Right cardiac atrium (tissue), 5 donors: ENCODE results near the gene CYP11A1. TPM values are rescaled to one million over a fixed set of nuclear protein-coding genes. Genes with fewer than 3 reads are reported as not detected.

Experiments
- ATAC-seq, 2 donors: fragments of 200-7000 bp; cut with Tn5 transposase; one replicate each; pipeline versions ENCODE4 v1.8.0 to v1.9.1; 2020; ENCODE audit warnings: moderate library complexity in 2 of 2, mild to moderate bottlenecking in 1 of 2
- DNase-seq, 3 donors: peaks; one replicate each; pipeline ENCODE4 v3.0.0-alpha.2; 2020
- H3K27ac ChIP-seq: one replicate; pipeline ENCODE4 v1.5.1; 2013; ENCODE audit warnings: mild to moderate bottlenecking, low read length, control low read depth, moderate library complexity
- H3K27me3 ChIP-seq: one replicate; pipeline ENCODE4 v1.6.1; 2013; ENCODE audit not compliant: control insufficient read depth, insufficient read depth
- H3K4me1 ChIP-seq: one replicate; pipeline ENCODE4 v1.6.1; 2013; ENCODE audit warnings: low read length; ENCODE audit not compliant: control insufficient read depth, insufficient read depth
- H3K4me3 ChIP-seq: one replicate; pipeline ENCODE4 v1.5.1; 2013; ENCODE audit warnings: low read length, control low read depth
- H3K9me3 ChIP-seq: one replicate; pipeline ENCODE4 v1.6.1; 2013; ENCODE audit warnings: low read length; ENCODE audit not compliant: control insufficient read depth
- WGBS: extraction: QIAGEN DNeasy Blood & Tissue Kit; methylation state at CpG from one replicate; pipeline ENCODE4 v1.1.7; 2013; 5-methylcytosine and 5-hydroxymethylcytosine counted together
- intact Hi-C, 4 donors: fragments of 100-400 bp; cut with DNase I; formaldehyde crosslinking; loops; one replicate each; pipeline versions ENCODE4 v1.11.0 to v1.14.0; 2022 to 2023
- polyA plus RNA-seq: library from polyadenylated mRNA; stranded (reverse); fragments of 200-250 nt; gene quantifications from one replicate; pipeline ENCODE4 v1.2.3, GENCODE V29; 2013
- total RNA-seq, 4 donors: library from RNA; stranded (reverse); fragmentation: NEBNext Ultra II Directional; extraction: Animal tissue kit (Norgen Biotek cat#: 25700); gene quantifications; one replicate each; pipeline ENCODE4 v1.2.1, GENCODE V29; 2021
- donor health status: healthy with polysubstance abuse.
- donor health status: DM: no; HTN: yes; CAD: no.
- donor health status: DM: no; HTN: no; CAD: no.
- donor health status: DM: no; HTN: yes; CAD: no; lungs with severe emphysema.
- donor health status: DM: yes; HTN: yes; CAD: no.

The CYP11A1 gene
- total and polyA plus RNA-seq, 5 donors: 0.66 to 1.7 (median 1.1) TPM

- Histone ChIP-seq H3K27ac (peak overlapping the region; percentile 82), H3K9me3 (no peaks in the 10 kb centered on the region), H3K4me1 (peaks cover 7% of the 10 kb centered on the region), H3K27me3 (no peaks in the 10 kb centered on the region), H3K4me3 (no peak overlapping the region)
- ATAC-seq (peak; percentile 77 to 81), DNase-seq (peak; percentile 92 to 95 (median 95))
- intact Hi-C loops: loop anchor here in 1 of 4 donors (10.0 kb wide), 1 partner anchor 353 kb away; no protein-coding TSS in a partner anchor
- WGBS: 34% methylated on average over 8 of the region's 8 CpGs
These were observed 49.5 kb downstream of the CYP11A1 start for GRCh38 chr15:74317820-74318375.

- peak in 2 of 3 donors; percentile 69 to 82 for DNase-seq
- H3K4me3 ChIP-seq: no peak overlapping the region
- no peak overlapping the region for H3K27ac ChIP-seq
- 36% methylated on average over 13 of the region's 13 CpGs for WGBS
- intact Hi-C loops: loop anchor here in 1 of 4 donors (10.0 kb wide), 1 partner anchor 351 kb away; no protein-coding TSS in a partner anchor
- H3K27me3 ChIP-seq: no peaks in the 10 kb centered on the region
- H3K4me1 ChIP-seq: peaks cover 7% of the 10 kb centered on the region
- H3K9me3 ChIP-seq: no peaks in the 10 kb centered on the region
- no peak for ATAC-seq
These were observed 51.3 kb downstream of the CYP11A1 start for GRCh38 chr15:74316141-74316540.

- no peak for DNase-seq
These were observed 51.8 kb downstream of the CYP11A1 start for GRCh38 chr15:74315626-74316025.

GRCh38 chr15:74314795-74315438 lies 52.5 kb downstream of the CYP11A1 start:
- Histone ChIP-seq H3K4me3 (no peak overlapping the region), H3K27me3 (no peaks in the 10 kb centered on the region), H3K4me1 (peaks cover 7% of the 10 kb centered on the region), H3K9me3 (no peaks in the 10 kb centered on the region), H3K27ac (peak overlapping the region; percentile 34)
- ATAC-seq (peak; percentile 5 to 22), DNase-seq (peak; percentile 36 to 65 (median 64))
- intact Hi-C loops: loop anchor here in 1 of 4 donors (10.0 kb wide), 1 partner anchor 350 kb away; no protein-coding TSS in a partner anchor
- 80% methylated on average over 13 of the region's 13 CpGs for WGBS

More at GRCh38 chr15:74315626-74316025, 51.8 kb downstream of the CYP11A1 start:
- Histone ChIP-seq H3K27me3 (no peaks in the 10 kb centered on the region), H3K27ac (no peak overlapping the region), H3K4me1 (peaks cover 7% of the 10 kb centered on the region), H3K9me3 (no peaks in the 10 kb centered on the region), H3K4me3 (no peak overlapping the region)
- ATAC-seq: no peak
- 55% methylated on average over 5 of the region's 5 CpGs for WGBS
- intact Hi-C loops: loop anchor here in 1 of 4 donors (10.0 kb wide), 1 partner anchor 351 kb away; no protein-coding TSS in a partner anchor

DNA sequence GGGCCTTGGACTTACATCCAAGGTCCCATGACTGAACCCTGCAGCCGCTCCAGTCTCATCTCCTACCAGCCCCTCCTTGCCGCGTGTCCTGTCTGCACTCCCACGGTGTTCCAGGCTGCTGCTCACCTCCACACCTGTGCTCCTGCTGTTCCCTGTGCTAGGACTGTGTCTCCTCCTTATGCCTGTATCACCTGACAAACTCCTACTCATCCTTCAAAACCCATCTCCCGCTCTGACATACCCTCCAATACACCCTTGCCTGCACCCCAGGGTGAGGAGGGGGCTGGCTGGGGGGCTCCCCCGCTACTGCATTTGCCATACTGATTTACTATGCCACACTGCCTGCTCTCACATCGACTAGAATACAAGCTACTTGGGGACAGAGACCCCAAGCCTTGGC lies 53.6 kb downstream of the CYP11A1 start:
- H3K27ac ChIP-seq: no peak overlapping the region
- no peak for ATAC-seq
- peak in 1 of 3 donors; percentile 2 for DNase-seq
- H3K27me3 ChIP-seq: no peaks in the 10 kb centered on the region
- H3K4me1 ChIP-seq: peaks cover 3% of the 10 kb centered on the region
- WGBS: 90% methylated on average over 7 of the region's 7 CpGs
- intact Hi-C loops: loop anchor here in 1 of 4 donors (10.0 kb wide), 1 partner anchor 349 kb away; no protein-coding TSS in a partner anchor
- H3K9me3 ChIP-seq: no peaks in the 10 kb centered on the region
- no peak overlapping the region for H3K4me3 ChIP-seq

GRCh38 chr15:74312445-74313007 lies 54.9 kb downstream of the CYP11A1 start:
- WGBS: 79% methylated on average over 9 of the region's 9 CpGs
- intact Hi-C loops: loop anchor here in 1 of 4 donors (10.0 kb wide), 1 partner anchor 348 kb away; no protein-coding TSS in a partner anchor
- Histone ChIP-seq H3K9me3 (no peaks in the 10 kb centered on the region), H3K27ac (no peak overlapping the region), H3K4me3 (no peak overlapping the region), H3K27me3 (no peaks in the 10 kb centered on the region), H3K4me1 (peaks cover 3% of the 10 kb centered on the region)
- no peak for ATAC-seq
- DNase-seq: no peak

GRCh38 chr15:74311734-74312444 lies 55.6 kb downstream of the CYP11A1 start:
- H3K4me3 ChIP-seq: no peak overlapping the region
- DNase-seq (peak in 1 of 3 donors; percentile 51), ATAC-seq (no peak)
- intact Hi-C loops: loop anchor here in 1 of 4 donors (10.0 kb wide), 1 partner anchor 347 kb away; no protein-coding TSS in a partner anchor
- H3K9me3 ChIP-seq: no peaks in the 10 kb centered on the region
- H3K4me1 ChIP-seq: peaks cover 3% of the 10 kb centered on the region
- H3K27me3 ChIP-seq: no peaks in the 10 kb centered on the region
- no peak overlapping the region for H3K27ac ChIP-seq
- 68% methylated on average over 13 of the region's 13 CpGs for WGBS

DNA sequence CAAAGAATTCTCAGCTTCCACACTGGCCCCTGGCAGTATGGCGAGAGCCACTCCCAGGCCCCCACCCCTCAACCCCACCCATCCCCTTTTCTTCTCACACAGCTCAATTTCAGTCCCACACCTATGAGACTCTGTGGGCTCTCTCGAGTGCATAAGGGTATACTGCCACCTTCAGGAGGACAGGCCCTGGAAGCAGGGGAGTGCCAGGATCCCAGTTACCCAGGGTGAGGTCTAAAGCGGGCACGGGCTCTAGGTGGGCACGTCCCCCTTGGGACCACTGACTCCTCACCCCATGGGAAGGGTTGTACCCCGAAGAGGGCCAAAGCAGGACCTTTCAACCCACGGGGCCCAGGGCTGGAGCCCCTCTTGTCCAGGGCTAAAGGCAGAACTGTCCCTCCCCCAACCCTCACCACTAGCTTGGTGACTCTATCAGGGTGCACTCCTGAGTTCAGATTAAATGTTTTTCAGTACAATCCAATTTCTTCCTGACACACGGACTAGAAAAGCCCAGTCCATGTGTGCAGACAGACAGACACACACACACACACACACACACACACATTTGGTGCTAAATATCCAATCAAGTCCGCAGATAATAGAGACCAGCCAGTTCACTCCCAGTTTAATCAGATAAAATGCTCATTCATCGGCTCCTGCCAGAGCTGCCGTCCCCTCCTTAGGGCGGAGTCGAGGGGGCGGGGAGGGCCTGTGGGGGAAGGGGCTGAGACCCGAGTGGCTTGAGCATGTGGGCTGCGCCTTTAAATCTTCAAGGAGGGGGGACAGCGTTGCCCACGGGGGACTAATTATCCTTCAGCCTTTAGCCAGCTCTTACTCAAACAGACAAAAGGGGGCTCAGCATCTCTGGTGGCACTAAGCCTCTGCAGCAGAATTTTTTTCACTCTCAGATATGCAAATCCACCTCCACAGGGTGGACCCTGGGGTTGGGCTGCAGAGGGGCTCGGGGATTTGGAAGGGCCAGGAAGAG lies 59.3 kb downstream of the CYP11A1 start:
- H3K9me3 ChIP-seq: no peaks in the 10 kb centered on the region
- no peaks in the 10 kb centered on the region for H3K4me1 ChIP-seq
- intact Hi-C loops: loop anchor here in 3 of 4 donors (2.0 to 5.0 kb wide), 2 partner anchors 181 kb away; no protein-coding TSS in a partner anchor
- DNase-seq (peak; percentile 51 to 79 (median 75)), ATAC-seq (peak; percentile 84 to 89)
- no peaks in the 10 kb centered on the region for H3K27me3 ChIP-seq
- no peak overlapping the region for H3K4me3 ChIP-seq
- H3K27ac ChIP-seq: no peak overlapping the region
- WGBS: 7% methylated on average over 19 of the region's 19 CpGs

- DNase-seq (peak in 1 of 3 donors; percentile 16), ATAC-seq (no peak)
- intact Hi-C loops: loop anchor here in 3 of 4 donors (2.0 to 5.0 kb wide), 2 partner anchors 179 to 180 kb away; no protein-coding TSS in a partner anchor
- no peak overlapping the region for H3K4me3 ChIP-seq
- no peaks in the 10 kb centered on the region for H3K9me3 ChIP-seq
- no peaks in the 10 kb centered on the region for H3K27me3 ChIP-seq
- H3K27ac ChIP-seq: no peak overlapping the region
- 51% methylated on average over 10 of the region's 10 CpGs for WGBS
- H3K4me1 ChIP-seq: no peaks in the 10 kb centered on the region
These were observed 60.6 kb downstream of the CYP11A1 start for GRCh38 chr15:74306781-74307217.
